ENCODE results near the gene ABCB8.

The ABCB8 gene

DNA sequence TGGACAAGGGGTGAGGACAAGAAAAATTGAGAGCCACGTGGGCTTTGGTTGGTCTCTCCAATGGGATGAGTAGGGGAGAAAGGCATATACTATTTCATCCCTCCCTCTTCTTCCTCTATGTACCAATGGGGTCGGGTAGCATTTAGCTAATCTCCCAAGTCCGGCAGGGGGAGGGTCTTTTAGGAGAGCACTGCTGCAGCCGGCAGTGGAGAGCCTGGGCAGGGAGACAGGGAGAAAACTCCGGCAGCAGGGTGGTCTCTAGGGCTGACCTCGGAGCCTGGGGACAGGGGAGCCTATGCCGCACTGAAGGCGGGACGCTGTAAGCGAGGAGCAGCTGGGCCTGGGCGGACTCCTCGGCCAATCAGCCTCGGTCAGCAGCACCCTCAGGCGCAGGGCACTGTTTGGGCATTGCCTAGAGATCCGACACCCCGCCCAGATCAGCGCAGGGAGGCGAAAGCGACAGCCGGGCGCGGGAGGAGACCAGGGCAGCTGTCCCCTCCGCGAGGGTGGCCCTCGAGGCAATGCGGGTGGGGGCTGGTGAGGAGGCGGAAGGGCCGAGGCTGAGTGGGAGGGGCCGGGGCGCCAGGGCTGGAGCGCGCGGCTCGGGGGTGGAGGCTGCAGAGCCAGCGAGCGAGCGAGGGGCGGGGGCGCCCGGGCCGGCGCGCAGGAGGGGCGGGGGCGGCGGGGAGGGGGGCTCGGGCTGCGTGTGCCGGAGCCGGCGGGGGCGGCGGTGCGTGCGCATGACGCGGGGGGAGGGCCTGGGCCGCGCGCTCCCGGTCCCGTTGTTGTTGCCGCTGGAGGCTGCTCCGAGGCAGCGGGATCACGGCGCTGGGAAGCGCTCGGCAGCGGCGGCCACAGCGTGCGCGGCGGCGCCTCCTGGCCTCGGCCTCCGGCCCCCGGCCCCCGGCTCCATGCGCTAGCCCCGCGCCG lies 57.7 kb downstream of the ABCB8 start, which contains the start of gene AGAP3:
TSS of gene AGAP3 (plus strand) at position 785 of the 930 bp plus-strand sequence. CDS start 267 bp downstream, outside the sequence.
- Histone ChIP-seq H3K4me3 (ENCODE audit: low read length, poor library complexity, severe bottlenecking) (peak within 1 kb of the TSS; percentile 94), H3F3A (ENCODE audit: low read depth) (no peaks in the 10 kb centered on the region), H3K27me3 (ENCODE audit: insufficient read depth, low read length, poor library complexity, severe bottlenecking) (no peaks in the 10 kb centered on the region), H3K36me3 (ENCODE audit: insufficient read depth, low read length) (no peaks in the 10 kb centered on the region), H3K4me2 (ENCODE audit: low read depth, low read length, poor library complexity, severe bottlenecking) (peak within 1 kb of the TSS; percentile 98), H4K20me1 (ENCODE audit: insufficient read depth, low read length, poor library complexity, severe bottlenecking) (peaks cover 29% of the 10 kb centered on the region), H2AFZ (ENCODE audit: low read length) (peak within 1 kb of the TSS; percentile 97), H3K9me2 (replicated peaks; ENCODE audit: low read depth, low read length) (no peaks in the 10 kb centered on the region), H3K9ac (ENCODE audit: low read depth, low read length, poor library complexity, severe bottlenecking) (peak within 1 kb of the TSS; percentile 89), H3K9me3 (ENCODE audit: insufficient read depth, low read depth, low read length) (no peaks in the 10 kb centered on the region), H3K4me1 (ENCODE audit: insufficient read depth, low read length, poor library complexity, severe bottlenecking) (peaks cover 45% of the 10 kb centered on the region), H3K79me2 (ENCODE audit: insufficient read depth, low read length) (peaks cover 63% of the 10 kb centered on the region)
- TF ChIP-seq EZH2phosphoT487 (IDR thresholded peaks at IDR 0.05; ENCODE audit: borderline replicate concordance), result no peak
- TF ChIP-seq, protein P1, sequence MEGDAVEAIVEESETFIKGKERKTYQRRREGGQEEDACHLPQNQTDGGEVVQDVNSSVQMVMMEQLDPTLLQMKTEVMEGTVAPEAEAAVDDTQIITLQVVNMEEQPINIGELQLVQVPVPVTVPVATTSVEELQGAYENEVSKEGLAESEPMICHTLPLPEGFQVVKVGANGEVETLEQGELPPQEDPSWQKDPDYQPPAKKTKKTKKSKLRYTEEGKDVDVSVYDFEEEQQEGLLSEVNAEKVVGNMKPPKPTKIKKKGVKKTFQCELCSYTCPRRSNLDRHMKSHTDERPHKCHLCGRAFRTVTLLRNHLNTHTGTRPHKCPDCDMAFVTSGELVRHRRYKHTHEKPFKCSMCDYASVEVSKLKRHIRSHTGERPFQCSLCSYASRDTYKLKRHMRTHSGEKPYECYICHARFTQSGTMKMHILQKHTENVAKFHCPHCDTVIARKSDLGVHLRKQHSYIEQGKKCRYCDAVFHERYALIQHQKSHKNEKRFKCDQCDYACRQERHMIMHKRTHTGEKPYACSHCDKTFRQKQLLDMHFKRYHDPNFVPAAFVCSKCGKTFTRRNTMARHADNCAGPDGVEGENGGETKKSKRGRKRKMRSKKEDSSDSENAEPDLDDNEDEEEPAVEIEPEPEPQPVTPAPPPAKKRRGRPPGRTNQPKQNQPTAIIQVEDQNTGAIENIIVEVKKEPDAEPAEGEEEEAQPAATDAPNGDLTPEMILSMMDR (conservative IDR thresholded peaks at IDR 0.05; ENCODE audit: low read length), result no peak

DNA sequence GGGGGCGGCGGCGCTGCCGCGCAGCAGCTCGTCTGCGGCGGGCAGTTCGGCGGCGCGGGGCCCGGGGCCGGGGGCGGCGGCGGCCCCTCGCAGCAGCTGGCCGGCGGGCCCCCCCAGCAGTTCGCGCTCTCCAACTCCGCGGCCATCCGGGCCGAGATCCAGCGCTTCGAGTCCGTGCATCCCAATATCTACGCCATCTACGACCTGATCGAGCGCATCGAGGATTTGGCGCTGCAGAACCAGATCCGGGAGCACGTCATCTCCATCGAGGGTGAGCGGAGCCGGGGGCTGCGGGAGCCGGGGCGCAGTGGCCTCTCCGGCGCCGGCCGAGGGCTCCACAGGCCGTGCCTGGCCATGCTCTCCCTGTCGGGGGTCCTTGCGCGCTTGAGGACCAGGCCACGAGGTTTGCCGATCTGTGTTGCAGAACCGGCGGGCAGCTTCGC lies 58.6 kb downstream of the ABCB8 start:
- peaks cover 37% of the 10 kb centered on the region for H4K20me1 ChIP-seq (ENCODE audit: insufficient read depth, low read length, poor library complexity, severe bottlenecking)

DNA sequence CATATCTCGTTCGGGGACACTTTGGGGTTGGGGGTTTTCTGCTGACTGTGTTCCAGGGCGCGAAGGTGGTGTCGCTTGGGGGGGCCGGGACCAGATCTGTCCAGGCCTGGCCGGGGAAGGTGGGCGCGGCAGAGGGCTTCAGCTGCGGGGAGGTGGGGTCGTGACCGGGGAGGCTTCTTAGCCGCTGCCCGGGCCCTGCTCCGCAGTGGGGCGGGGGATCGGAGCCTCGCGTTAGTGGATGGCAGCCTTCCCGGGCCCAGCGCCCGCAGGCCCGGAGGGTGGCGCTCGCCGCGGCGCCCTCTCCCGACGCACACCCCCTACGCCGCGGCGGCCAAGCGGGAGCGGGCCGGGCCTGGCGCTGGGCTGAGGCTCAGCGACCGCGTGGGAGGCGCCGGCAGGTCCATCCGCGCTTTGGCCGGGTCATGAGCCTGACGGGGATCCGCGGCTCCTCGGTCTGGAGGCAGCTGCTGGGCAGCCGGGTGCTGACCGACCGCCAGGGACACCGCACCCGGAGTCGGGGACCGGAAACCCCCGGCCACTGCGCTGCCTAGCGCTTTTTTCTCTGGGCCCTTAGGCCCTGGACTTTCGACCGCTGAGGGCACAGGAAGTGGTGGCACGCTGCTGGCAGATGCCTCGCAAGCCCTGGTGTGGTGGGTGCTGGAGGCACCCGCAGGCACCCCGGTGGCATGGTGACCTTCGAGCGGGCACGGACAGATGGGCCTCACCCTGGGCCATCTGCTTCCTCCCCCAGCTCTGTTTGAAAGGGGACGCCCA lies 59.2 kb downstream of the ABCB8 start:
- H4K20me1 ChIP-seq (ENCODE audit: insufficient read depth, low read length, poor library complexity, severe bottlenecking), result peaks cover 43% of the 10 kb centered on the region
- H3K9me3 ChIP-seq (ENCODE audit: insufficient read depth, low read depth, low read length), result no peaks in the 10 kb centered on the region
- H3K4me1 ChIP-seq (ENCODE audit: insufficient read depth, low read length, poor library complexity, severe bottlenecking), result peaks cover 39% of the 10 kb centered on the region
- no peaks in the 10 kb centered on the region for H3F3A ChIP-seq (ENCODE audit: low read depth)
- H3K79me2 ChIP-seq (ENCODE audit: insufficient read depth, low read length), result peaks cover 64% of the 10 kb centered on the region
- H3K36me3 ChIP-seq (ENCODE audit: insufficient read depth, low read length), result no peaks in the 10 kb centered on the region
- H3K4me2 ChIP-seq (ENCODE audit: low read depth, low read length, poor library complexity, severe bottlenecking), result peak overlapping the region; percentile 98
- no peaks in the 10 kb centered on the region for H3K9me2 ChIP-seq (replicated peaks; ENCODE audit: low read depth, low read length)
- peak overlapping the region; percentile 93 for H2AFZ ChIP-seq (ENCODE audit: low read length)
- TF ChIP-seq, protein P1 (conservative IDR thresholded peaks at IDR 0.05; ENCODE audit: low read length), result peak; percentile 42
- TF ChIP-seq EZH2phosphoT487 (IDR thresholded peaks at IDR 0.05; ENCODE audit: borderline replicate concordance), result no peak
- peak overlapping the region; percentile 89 for H3K9ac ChIP-seq (ENCODE audit: low read depth, low read length, poor library complexity, severe bottlenecking)
- H3K27me3 ChIP-seq (ENCODE audit: insufficient read depth, low read length, poor library complexity, severe bottlenecking), result no peaks in the 10 kb centered on the region
- peak overlapping the region; percentile 94 for H3K4me3 ChIP-seq (ENCODE audit: low read length, poor library complexity, severe bottlenecking)

More for the DNA sequence above, 58.6 kb downstream of the ABCB8 start:
- peak overlapping the region; percentile 94 for H3K4me3 ChIP-seq (ENCODE audit: low read length, poor library complexity, severe bottlenecking)
- H3K9ac ChIP-seq (ENCODE audit: low read depth, low read length, poor library complexity, severe bottlenecking), result peak overlapping the region; percentile 89
- H3K4me1 ChIP-seq (ENCODE audit: insufficient read depth, low read length, poor library complexity, severe bottlenecking), result peaks cover 44% of the 10 kb centered on the region
- no peaks in the 10 kb centered on the region for H3F3A ChIP-seq (ENCODE audit: low read depth)
- TF ChIP-seq EZH2phosphoT487 (IDR thresholded peaks at IDR 0.05; ENCODE audit: borderline replicate concordance), result no peak
- H3K79me2 ChIP-seq (ENCODE audit: insufficient read depth, low read length), result peaks cover 64% of the 10 kb centered on the region
- H3K36me3 ChIP-seq (ENCODE audit: insufficient read depth, low read length), result no peaks in the 10 kb centered on the region
- peak overlapping the region; percentile 93 for H2AFZ ChIP-seq (ENCODE audit: low read length)
- peak overlapping the region; percentile 98 for H3K4me2 ChIP-seq (ENCODE audit: low read depth, low read length, poor library complexity, severe bottlenecking)
- no peaks in the 10 kb centered on the region for H3K9me3 ChIP-seq (ENCODE audit: insufficient read depth, low read depth, low read length)
- no peaks in the 10 kb centered on the region for H3K27me3 ChIP-seq (ENCODE audit: insufficient read depth, low read length, poor library complexity, severe bottlenecking)
- H3K9me2 ChIP-seq (replicated peaks; ENCODE audit: low read depth, low read length), result no peaks in the 10 kb centered on the region
